ENCODE data around the gene KLRD1.
"Not testable (repeated sequence)": the region's sequence is repeated elsewhere in the genome, so short reads cannot be mapped to it uniquely, and the experiment has no call there.

KLRD1 gene, protein sequence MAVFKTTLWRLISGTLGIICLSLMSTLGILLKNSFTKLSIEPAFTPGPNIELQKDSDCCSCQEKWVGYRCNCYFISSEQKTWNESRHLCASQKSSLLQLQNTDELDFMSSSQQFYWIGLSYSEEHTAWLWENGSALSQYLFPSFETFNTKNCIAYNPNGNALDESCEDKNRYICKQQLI

DNA sequence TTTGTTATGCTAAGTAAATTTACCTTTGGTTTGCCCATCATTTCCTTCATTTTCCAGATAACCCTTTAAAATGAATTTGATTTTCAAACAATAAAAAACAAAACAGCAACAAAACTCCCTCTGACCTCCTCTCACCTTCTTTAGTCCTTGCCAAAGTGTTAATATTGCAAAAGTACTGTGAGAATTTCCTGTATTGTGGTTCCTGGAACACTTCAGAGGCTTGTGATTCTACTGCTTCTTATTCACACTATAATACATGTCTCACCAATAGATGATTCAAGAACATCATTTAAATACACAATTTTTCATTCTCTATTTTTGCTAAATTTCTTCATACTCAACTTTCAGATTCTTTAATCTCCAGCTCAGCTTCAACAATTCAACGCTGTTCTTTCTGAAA, at the start of gene KLRD1:
Gene KLRD1 (plus strand): TSS at position 241 of the 400 bp plus-strand sequence. CDS start 208 bp downstream, outside the sequence.
- no peak for DNase-seq

DNA sequence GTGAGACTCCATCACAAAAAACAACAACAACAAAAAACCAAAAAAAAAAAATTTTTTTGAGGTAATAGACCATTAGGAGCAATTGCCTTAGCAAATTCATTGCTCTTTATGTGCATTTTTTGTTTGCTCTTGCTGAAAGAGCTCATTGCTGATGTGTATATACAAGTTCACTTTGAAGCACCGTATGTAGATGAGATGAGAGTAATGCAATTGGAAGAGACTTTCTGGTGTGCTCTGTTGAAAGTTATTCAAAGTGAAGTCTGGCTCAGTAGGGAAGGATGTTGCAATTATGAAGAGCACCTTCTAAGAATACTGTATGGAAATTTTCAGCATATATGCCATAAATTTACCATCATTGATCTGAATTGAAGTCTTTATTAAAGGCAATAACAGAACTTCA, 46.7 kb upstream of the KLRD1 start:
- no peak for DNase-seq

DNA sequence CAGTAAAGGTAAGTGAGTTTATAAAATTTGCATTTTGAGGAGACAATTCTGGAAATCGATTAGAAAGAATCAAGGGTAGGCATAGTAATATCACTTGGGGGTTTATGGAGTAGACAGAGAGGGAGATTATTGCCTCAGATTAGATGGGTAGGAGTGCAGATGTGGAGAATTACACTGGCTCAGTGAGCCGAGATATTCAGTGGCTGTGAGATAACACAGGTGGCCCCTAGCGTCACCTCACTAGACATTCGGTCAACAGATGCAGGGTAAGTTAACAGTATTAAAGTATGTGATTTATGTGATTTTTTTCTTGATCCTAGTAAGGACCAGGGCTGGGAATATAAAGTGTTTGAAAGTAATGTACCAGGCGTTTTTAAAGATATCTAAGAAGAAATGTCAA, 39.6 kb upstream of the KLRD1 start:
- DNase-seq = no peak

DNA sequence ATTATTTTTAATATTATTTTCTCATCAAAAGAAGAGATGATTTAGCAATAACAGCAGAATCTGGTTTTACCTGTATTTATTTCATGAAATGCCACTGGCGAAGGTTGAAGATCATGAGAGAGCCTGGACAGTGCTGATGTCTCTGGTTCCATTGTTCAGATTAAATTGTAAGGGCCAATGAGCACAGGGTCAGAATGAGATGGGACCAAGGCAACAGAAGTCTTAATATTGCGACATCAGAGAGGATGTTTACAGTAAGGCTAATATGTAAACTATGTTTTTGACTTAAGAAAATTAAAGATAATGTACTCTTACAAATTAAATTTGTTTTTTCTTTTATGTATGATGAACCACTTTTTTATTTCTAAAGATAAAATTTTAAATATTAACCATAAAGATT, 35.2 kb upstream of the KLRD1 start:
- DNase-seq = no peak

DNA sequence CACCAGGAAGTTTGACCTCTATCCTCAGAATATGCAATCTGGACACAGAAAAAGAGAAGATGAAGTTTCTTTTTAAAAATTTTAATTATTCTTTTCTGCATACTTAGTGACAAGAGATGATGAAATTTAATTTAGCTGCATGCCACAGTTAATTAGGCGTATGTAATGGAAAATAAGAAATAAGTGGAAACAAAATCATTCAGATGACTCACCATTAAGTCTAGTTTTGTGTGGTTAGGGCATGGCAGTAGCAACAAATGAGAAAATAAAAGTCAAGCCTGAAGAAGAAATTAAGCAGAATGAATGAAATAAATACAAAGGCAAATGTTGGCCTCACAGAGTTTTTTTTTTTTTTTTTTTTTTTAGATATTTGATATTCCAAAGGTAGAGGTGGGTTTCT, 30.9 kb upstream of the KLRD1 start:
- DNase-seq = no peak

DNA sequence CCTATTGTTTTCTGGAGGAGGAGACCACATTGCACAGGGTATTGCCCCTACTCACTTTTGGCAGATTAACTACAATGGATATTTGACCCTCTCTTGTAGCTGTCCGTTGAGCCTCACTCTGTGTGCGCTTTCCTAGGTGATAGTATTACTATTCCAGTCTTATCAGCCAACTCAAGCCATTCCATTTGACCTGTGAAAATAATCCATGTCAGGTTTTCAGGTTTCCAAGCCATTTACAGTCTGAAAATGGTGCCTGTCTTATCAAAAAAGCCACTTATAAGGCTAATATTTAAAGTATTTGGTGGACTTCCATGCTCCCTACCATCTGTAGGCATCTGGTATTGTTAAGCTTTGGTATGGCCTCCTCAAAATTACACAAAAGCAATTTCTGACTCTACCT, 29.6 kb upstream of the KLRD1 start:
- DNase-seq = no peak

DNA sequence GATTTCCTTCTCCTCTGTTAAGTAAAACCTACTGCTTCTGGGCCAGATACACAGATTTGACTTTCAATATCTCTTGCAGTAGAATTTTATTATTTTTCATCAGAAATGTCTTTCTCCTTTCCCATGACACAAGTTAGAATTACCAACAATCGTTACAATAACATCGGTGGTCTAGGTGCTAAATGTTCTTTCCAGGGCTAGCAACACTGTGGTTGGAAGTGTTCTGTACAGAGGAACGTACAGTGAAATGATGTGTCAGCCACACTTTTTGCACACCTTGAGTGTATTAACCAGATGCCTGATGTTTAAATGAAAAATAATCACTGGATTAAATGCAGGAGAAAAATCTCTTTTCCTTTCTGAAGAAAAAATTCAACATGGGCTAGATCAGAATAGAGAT, 27.7 kb upstream of the KLRD1 start:
- DNase-seq = no peak

DNA sequence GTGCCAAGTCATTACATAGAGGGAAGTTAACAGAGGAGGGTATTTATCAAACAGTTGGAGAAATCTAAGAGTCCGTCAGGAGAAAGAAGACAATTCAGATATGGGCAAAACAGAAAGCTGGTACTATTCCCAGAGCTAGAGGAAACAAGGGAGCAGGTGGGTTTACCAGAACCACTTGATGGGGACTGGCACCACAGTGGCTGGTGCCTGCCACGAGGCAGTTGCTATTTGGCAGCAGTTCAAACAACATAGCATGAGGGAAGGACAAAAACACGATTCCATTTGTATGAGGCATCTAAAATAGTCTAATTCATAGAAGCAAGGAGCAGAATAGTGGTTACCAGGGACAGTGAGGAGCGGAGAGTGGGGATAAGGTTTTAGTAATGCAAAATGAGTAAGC, 24.6 kb upstream of the KLRD1 start:
- DNase-seq = no peak

DNA sequence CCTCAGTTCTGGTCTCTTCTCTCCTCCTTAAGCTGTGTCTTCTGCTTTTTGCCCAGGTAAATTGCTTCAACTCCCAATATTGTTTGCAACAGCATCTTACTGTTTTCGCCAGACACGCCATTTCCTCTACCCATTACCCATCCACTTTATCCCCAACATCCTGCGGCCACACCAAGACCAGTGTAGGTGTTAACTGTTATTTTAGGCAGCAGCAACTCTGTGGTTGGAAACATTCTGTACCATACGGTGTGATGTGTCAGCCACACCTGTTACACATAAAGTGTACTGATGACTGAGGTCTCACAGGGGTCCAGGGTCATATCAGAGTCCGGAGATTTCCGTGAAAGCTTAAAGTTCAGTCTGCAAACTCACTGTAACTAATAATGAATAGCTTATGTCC, 21.8 kb upstream of the KLRD1 start:
- DNase-seq = peak; percentile 63

DNA sequence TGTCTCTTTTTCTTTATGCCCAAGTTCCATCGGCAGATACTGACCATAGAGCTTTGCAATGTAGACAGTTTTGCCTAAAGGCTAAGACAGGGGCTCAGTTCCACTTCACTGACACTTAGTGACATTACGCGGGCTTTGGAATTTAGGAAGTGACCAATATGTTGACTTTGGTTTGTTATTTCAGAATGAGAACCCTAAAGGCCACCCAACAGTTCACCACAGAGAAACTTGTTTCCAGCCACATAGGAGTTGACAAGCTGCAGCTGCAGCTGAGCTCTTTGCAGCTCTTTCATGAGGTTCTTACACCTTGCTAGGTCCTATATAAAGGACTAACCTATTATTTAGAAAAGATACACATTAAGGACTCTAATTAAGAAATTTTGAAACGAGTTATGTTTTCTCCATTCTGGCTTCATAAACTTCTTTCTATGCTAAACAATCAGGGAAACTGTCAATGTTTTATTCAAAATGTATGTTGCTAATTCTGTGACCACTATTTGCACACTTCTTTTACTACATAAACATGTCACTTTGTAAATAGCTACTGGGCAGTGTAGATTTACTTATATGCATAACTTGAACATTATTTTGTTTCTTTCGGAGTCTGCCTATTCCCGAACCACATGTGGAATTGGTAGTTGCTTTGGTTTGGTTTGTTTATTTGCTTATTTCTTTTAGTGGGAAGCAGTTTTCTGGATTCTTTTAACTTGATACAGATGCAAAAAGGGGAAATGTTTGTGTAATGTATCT, 18.5 kb upstream of the KLRD1 start:
- no peak for DNase-seq

DNA sequence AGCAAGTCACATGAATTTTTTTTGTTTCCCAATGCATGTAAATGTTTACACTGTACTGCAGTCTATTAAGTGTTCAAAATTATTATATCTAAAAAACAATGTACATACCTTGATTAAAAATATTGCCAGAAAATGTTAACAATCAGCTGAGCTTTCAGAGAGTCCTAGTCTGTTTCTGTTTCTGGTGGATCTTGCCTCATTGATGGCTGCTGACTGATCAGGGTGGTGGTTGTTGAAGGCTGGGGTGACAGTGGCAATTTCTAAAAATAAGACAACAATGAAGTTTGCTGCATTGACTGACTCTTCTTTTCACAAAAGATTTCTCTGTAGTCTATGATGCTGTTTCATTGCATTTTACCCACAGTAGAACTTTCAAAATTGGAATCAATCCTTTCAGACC, 16.6 kb upstream of the KLRD1 start:
- no peak for DNase-seq

DNA sequence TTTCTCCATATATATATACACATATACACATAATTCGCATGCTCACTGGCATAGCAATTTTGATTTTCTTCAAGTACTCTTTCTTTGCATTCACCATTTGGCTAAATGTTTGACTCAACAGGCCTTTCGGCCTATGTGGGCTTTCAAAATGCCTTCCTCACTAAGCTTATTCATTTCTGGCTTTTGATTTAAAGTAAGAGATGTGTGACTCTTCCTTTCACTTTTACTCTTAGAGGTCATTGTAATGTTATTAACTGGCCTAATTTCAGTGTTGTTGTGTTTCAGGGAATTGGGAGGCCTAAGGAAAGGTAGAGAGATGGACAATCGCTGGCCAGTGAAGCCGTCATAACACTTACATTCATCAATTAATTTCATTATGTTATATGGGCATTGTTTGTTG, 14.5 kb upstream of the KLRD1 start:
- DNase-seq = no peak

DNA sequence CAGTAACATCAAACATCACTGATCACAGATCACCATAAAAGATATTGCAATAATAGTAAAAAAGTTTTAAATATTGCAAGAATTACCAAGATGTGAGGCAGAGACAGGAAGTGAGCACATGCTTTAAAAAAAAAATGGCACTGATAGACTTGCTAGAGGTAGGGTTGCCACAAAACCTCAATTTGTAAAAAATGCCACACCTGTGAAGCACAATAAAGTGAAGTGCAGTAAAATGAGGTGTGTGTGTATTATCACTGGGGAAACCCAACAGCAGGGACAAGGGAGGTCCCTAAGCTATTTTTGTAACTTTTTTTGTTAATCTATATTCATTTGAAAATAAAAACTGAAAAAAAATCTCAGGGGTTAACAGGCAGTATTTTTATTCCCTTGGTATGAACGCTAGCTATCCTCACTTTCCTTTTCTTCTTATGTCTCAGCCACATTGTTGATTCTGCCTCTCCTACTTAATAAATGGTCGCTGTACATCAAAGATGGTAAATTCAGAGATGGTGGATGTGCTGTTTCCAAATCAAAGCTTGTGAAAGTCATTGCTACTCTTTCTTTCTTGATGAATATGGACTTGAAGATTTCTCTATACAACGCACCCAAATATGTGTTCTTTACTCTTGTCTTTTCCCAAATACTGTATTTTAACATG, 14.0 kb upstream of the KLRD1 start:
- DNase-seq = no peak

DNA sequence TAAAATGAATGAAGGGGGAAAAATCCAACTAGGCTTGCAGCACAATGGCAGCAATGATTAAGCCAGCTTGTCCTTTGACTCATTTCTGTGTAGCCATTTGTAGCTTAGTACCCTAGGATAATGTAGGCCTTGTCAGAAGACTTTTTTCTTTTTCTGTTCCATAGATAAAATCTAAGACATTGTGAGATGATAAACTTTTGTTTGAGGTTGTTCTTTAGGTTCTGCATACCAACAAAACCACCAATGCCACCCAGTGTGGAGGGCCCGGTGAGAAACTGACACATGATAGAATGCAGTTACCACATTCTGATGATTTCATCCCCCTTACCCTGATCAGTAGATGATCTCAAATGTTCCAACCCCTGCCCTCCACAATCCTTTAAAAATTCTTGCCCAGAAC, 6.6 kb upstream of the KLRD1 start:
- peak; percentile 71 for DNase-seq

DNA sequence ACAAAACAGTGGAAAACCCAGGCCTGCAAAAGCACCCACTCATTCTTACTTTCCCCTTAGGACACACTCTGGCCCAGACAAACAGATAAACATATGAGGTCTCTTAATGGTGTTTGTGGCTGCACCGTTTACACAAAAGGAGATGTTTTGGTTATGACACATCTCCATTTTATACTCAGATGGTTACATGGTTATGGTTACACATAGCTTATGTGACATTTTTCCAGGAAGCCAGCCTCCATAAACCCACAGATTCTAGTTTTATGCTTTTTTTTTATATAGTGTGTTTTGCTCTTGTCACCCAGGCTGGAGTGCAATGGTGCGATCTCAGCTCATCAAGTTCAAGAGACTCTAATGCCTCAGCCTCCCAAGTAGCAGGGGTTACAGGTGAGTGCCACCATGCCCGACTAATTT, 3.5 kb upstream of the KLRD1 start:
- DNase-seq = no peak

DNA sequence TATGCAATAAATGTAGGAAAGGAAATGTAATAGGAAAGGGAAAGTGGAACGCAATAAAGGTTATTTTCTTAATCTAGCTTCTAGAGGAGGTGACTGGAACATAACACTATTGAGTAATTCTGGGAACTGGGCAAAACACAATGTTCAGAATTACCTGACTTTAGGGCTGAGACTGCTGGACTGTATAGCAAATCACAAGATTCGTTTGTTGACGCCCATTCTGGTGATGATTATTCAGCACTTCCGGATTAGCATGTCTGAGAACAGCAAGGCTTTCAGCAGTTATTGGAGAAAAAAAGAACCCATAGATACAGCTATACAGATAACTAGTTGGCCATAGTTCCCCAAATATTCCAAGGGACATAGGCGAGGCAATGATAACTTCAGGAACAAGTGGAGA, 2.3 kb upstream of the KLRD1 start:
- DNase-seq = no peak

DNA sequence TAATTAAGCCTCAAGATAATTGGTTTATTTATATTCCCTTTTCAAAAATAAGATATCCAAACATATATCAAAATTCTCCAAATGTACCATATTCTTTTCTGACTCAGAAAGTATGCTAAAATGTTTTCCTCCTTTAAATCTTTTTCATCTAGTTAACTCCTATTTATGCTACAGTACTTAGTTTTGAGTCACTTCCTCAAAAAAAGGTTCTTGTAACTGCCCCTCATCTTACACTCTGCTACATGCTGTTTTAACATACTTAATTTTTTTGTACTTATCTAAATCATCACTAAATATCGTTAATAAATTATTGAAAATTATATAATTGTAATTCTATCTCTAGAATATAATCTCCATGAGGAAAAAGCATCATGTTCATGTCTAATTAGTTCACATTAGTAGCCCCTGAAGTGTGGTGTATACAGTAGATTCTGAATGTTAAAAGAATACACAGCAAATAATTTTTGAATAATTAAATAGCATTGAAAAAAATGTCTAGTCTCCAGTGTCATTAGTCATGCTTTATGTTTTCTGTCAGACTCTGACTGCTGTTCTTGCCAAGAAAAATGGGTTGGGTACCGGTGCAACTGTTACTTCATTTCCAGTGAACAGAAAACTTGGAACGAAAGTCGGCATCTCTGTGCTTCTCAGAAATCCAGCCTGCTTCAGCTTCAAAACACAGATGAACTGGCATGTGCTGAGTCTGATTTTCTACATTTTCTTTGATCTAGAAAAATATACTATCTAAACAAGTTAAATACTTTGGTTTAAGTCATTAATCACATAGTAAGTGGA, 3.5 kb downstream of the KLRD1 start:
- no peak for DNase-seq

DNA sequence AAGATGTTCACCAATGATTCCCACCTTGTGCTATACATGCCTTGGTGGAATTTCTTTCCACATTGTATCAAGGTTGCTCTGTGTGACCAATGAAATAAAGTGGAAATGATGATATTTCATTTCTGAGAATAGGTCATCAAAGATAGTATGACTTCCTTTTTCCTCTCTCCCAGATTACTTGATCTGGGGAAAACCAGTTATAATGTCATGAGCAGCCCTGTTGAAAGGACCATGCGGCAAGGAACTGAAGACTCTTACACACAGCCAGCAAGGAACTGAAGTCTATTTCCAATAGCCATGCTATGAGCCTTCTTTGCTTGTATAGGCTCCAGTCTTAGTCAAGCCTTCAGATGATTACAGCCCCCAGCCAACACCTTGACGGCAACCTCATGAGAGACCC, 11.7 kb downstream of the KLRD1 start:
- no peak for DNase-seq

DNA sequence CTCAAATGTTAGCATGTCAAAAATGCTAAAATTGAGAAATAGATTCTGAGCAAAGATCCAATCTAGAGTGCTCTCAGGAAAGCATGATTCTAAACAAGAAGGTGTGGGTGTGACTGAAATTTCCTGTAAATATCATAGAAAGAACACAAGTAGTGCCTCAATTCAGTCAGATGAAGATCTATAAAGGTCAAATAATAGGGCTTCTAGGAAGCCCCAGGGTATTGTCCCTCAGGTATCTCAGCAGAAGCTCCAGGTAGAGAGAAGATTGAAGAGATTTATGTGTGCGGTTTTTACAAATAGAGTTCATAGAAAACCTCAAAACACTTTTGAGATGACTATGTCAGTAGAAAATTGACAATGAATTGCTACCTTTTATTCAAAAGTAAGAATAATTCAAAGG, 13.0 kb downstream of the KLRD1 start:
- DNase-seq = no peak

DNA sequence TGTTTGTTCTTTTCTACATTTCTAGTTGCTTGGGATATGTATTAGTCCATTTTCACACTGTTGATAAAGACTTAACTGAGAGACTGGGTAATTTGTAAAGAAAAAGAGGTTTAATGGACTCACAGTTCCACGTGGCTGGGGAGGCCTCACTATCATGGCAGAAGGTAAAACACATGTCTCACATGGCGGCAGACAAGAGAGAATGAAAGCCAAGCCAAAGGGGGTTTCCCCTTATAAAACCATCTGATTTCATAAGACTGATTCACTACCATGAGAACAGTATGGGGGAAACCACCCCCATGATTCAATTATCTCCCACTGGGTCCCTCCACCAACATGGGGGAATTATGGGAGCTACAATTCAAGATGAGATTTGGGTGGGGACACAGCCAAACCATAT, 21.0 kb downstream of the KLRD1 start:
- not testable (repeated sequence) for DNase-seq

DNA sequence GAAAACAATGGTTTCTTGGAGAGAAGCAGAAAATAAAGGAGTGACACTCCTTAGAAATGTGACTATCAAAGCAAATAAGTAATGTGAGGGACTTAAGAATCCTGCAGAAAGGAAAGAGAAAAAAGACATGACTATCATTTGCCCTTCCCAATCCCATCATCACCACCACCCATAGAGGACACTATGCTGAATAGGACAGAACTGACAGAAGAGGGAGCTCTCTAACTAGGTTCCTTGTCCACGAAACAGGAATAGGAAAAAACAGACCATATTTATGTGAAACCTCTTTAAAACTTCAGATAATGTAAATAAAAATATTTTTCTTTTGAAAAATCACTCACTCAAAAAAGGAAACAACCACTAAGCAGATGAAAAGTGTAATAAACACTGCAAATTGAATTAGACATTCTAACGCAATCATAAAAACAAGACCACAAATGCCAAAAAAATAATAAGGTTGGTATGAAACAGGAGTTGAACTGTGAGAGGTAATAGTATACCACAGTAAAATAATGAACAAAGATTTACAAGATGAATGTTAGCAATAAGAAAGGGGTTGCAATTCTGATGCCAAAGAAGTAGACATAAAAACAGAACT, 24.1 kb downstream of the KLRD1 start:
- no peak for DNase-seq

DNA sequence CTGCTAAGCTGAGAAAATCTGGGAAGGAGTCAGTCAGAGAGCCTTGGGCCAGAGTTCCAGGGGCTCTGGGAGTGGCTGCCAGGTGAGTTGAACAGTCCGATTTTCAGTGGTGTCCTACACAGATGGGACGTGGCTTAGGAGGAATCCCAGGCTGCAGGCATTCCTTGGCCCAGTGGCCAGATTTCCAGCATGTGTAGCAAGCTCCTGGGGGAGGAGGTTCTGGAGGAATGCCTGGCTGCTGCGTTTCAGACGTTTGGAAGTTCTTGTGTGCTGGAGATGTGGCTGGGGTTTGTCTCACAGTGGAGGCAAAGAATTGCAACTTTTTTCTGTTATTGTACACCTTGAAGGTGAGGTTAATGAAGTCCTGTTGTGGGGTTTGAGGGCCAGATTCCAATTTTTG, 28.5 kb downstream of the KLRD1 start:
- DNase-seq = not testable (repeated sequence)

DNA sequence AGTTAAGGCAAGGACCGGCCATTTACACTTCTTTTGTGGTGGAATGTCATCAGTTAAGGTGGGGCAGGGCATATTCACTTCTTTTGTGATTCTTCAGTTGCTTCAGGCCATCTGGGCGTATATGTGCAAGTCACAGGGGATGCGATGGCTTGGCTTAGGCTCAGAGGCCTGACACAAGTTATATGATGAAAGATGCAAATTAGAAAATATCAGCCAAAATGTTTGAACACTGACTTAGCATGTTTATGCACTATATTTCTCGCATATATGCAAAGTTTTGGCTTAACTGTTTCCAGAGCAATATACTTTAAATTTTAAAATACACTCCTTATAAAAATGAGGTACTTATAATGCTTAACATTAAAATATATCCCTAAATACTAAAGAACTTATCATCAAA, 30.8 kb downstream of the KLRD1 start:
- not testable (repeated sequence) for DNase-seq

All from activated CD8-positive, alpha-beta memory T cell treated with anti-CD3 and anti-CD28 coated beads, Interleukin-2, amount 50 U/mL, for 48 hours (primary cell).